GM12801 (cell line): Measurements from ENCODE around the gene LIF.

Experiments used
- TF ChIP-seq, protein P1 (sequence below): IDR thresholded peaks from one replicate; pipeline ENCODE4 v1.5.1; 2011; ENCODE audit warnings: control low read depth; ENCODE audit not compliant: insufficient read length; ENCODE audit errors: extremely low read depth

The LIF gene

DNA sequence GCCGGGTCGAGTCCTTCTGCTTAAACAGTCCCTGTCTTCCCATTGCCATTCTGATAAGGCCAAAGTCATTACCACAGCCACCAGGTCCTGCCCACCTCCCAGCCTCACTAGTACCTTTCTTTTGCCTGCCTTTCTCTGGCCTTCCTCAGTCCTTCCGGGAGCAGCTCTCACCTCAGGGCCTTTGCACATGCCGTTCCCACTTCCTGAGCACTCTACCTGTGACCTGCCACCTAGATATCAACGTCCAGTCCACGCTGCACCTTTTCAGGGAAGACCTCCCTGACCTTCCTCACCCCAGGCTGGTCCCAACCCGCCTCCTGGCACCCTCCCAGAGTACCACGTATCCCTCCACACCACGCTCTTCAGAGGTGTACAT is 27.9 kb upstream of the LIF start:
- TF ChIP-seq, protein P1, sequence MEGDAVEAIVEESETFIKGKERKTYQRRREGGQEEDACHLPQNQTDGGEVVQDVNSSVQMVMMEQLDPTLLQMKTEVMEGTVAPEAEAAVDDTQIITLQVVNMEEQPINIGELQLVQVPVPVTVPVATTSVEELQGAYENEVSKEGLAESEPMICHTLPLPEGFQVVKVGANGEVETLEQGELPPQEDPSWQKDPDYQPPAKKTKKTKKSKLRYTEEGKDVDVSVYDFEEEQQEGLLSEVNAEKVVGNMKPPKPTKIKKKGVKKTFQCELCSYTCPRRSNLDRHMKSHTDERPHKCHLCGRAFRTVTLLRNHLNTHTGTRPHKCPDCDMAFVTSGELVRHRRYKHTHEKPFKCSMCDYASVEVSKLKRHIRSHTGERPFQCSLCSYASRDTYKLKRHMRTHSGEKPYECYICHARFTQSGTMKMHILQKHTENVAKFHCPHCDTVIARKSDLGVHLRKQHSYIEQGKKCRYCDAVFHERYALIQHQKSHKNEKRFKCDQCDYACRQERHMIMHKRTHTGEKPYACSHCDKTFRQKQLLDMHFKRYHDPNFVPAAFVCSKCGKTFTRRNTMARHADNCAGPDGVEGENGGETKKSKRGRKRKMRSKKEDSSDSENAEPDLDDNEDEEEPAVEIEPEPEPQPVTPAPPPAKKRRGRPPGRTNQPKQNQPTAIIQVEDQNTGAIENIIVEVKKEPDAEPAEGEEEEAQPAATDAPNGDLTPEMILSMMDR: no peak

DNA sequence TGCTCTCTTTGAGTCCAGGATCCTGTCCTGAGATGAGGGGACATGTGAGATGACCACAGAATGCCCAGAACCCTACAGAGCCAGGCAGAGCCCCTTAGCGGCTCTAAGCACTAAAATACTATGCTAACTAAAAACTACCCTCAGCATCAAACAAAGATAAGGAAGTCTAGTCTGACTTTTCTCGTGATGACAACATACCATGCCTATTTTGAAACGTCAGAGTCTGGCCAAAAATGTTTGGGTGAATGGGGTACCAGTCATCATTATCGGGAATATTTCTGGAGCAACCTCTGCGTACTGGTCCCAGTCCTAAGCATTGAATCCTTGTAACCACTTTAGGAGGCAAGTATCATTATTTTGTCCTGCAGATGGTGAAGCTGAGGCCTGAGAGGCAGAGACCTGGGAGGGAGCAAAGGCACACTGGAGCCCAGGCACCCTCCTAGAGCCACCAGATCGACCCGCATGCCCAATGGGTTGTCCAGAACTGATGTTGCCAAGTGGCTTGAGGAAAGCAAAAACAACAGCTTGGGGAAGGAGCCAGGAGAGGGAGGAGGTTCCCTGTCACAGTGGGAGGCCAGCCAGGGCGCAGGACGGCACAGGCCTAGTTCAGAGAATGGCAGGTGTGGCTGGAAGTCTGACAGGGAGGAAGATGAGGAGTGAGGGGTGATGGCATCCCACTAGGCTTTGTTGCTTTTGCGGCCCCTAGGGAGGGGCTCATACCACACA is 27.3 kb upstream of the LIF start:
- TF ChIP-seq, protein P1: no peak

DNA sequence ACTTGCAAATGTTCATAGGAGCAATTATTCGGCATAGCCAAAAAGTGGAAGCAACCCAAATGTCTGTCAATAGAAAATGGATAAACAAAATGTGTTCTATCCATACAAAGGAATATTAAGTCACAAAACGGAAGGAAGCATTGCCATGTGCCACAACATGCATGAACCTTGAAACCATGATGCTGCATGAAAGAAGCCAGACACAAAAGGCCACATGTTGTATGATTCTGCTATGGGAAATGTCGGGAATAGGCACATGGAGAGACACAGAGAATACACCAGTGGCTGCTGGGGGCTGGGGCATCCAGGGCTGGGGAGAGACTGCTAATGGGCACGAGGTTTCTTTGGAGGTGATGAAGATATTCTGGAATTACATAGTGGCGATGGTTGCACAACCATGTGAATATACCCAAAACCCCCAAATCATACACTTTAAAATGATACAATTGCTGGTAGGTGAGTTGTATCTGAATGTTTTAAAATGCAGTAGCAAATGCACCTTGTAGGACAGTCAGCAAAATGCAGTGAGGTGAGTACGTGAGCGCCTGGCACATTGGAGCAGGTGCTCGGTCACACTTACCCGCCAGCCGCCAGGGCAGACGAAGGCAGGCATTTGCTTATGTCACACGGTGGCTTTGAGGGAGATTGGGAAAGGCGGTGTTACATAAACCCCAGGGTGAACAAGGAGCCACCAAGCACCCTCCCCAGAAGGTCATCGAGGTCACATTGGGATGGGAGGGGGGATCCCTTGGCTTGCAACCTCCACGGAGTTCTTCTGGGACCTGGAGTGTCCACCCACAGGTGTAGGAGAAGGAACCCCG is 26.4 kb upstream of the LIF start:
- TF ChIP-seq, protein P1: no peak

DNA sequence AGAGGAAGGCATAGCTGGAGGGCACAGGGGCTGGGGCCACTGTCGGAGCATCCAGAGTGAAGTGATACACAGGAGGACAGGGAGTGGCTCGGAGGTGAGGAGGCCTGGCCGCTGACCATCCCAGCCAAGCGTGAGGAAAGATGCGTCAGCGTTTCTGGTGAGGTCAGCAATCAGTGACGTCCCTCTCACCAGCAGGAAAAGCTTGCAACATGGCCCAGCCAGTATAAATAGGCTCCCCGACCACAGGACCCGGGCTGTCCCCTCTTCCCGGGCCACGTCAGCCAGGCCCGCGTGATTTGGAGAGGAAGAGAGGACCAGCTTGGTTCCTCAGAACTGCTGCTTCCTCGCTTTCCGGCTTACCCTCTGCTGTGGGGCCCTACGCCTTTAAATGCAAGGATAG is 24.3 kb upstream of the LIF start:
- TF ChIP-seq, protein P1: no peak

DNA sequence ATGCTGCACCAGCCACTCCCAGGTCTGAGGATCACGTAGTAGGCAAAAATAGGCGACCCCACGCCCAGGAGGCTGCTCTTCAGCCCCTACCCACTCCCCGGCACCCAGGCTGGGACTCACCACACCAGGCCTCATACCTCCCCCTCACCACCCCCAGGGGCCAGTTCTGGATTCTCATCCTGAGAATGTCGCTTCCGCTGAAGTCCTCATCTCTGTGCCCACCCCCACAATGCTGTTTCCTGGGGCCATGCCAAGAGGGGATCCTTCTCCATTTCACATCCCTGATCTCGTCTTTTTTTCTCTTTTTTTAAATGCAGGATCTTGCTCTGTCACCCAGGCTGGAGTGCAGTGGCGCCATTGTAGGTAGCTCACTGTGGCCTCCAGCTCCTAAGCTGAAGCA is 21.8 kb upstream of the LIF start:
- TF ChIP-seq, protein P1: no peak

DNA sequence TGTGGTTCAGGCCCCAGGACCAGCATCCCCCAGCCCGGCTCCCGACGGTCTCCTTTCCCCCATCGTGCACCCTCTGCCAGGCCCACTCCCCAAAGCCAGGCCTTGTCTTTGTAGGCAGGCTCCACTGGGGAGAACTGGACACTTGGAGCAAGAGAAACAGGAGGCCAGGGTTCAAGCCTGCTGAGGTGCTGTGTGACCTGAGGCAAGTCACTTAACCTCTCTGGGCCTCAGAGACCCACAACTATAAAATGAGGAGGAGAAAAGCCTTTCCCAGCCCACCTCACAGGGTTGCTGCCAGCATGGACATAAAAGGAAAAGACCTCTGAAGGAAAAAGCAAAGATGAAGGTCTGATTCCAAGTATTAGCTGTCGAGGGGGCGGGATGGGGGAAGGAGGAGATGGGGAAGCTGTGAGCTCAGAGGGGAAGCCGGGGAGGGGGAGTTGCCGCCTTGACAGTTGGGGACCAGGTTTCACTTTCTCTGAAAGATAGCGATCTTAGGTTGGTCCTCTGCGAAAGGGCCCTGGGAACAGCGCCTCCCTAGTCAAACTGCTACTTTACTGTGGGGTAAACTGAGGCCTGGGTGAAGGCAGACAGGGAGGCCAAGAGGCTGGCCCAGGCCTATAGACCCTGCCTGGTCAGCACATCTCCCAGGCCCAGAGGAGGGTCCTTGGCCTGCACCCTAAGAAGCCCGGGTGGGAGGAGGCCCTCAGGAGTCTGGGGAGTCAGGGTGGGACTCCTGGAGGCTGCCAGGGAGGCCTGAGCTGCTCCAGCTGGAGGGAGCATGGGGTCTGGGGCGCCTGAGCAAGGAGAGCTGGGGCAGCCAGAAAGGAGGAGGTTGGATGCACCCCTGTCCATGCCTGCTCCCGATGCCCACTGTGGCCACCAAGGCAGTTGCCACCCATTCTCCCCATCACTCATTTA is 21.1 kb upstream of the LIF start:
- TF ChIP-seq, protein P1: no peak
